Lower leg skin (tissue), 4 donors: ENCODE measurements around the gene TNS3. TPM values are rescaled to one million over a fixed set of nuclear protein-coding genes. Genes with fewer than 3 reads are reported as not detected.

Experiments
- DNase-seq, 2 donors: peaks; one replicate each; pipeline ENCODE4 v3.0.0-alpha.2; 2019; ENCODE audit warnings: low spot score in 2 of 2
- H3K4me3 ChIP-seq: fragments of 200-600 bp; sonication (generic); 2 replicates; pipeline ENCODE4 v1.5.1; 2017; ENCODE audit warnings: mild to moderate bottlenecking, low read depth; ENCODE audit not compliant: poor library complexity, severe bottlenecking
- POLR2A ChIP-seq, 2 donors: fragments of 450-650 bp; IDR thresholded peaks; one replicate each; pipeline ENCODE4 v1.6.1; 2016 to 2017; ENCODE audit warnings: antibody characterized with exemption in 2 of 2, mild to moderate bottlenecking in 1 of 2, moderate library complexity in 1 of 2
- WGBS, 2 donors: methylation state at CpG; one replicate each; pipeline ENCODE4 v1.1.5; 2018; 5-methylcytosine and 5-hydroxymethylcytosine counted together
- intact Hi-C: fragments of 100-400 bp; cut with DNase I; formaldehyde crosslinking; loops from one replicate; pipeline ENCODE4 v1.15.0; 2023; ENCODE audit warnings: low total_unique reads
- total RNA-seq, 4 donors: library from RNA; depleted of rRNA; stranded (reverse); fragments of >200 nt; gene quantifications; one replicate each; pipeline ENCODE4 v1.1.0, GENCODE V29; 2016
- TF ChIP-seq, protein P1 (sequence below), 3 donors: fragments of 450-650 bp; IDR thresholded peaks; one replicate each; pipeline ENCODE4 v1.5.1; 2016; ENCODE audit warnings: antibody characterized with exemption in 3 of 3, mild to moderate bottlenecking in 3 of 3, moderate library complexity in 2 of 3

TNS3 gene
- total RNA-seq, 4 donors from 2014 or later: 19.5 to 33.9 (median 25.5) TPM

DNA sequence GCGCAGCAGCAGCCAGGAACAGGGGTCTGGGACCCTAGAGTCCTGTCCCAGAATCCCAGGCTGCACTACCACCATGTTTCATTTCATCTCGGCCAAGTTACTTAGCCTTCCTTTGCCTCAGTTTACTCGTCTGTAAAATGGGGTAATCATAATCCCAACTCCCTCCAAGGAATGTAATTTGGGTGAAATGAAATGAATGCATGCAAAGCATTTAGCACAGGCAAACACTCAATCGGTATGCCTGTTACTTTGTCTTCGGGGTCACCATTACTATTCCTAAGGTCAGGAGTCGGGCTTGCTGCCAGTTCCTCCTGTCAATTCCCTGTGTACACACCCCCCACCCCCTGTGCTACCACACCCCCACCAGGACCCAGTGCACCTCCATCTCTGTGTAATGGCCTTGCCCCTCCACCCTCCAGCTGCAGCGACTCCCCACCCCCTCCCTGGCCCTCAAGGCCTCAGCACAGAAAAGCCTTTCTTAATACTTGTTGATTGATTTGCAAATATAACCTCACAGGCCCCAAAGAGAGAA is 1.7 kb downstream of the TNS3 start:
- intact Hi-C loops: no loop called here
- no peak overlapping the region for H3K4me3 ChIP-seq
- WGBS, 2 donors: 50 to 62% methylated on average over 7 of the region's 7 CpGs

DNA sequence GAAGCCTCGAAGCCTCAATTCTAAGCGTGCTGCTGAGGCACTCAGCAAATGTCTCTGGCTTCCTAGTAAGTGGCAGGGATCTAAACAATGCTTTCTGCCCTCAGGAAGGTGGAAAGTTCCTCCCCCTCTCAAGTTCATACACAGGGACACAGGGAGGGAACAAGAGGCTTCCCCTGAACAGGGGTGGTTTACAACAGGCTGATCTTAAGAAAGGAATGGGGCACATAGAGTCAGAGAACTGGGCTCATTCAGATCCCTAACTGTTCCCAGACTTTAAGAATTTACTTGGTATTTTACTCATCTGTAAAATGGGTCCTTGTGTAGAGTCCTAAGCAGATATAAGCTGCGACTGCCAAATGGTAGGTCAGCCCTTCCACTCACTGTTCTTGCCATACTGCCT is 2.5 kb downstream of the TNS3 start:
- no peak for DNase-seq
- intact Hi-C loops: no loop called here
- TF ChIP-seq, protein P1, sequence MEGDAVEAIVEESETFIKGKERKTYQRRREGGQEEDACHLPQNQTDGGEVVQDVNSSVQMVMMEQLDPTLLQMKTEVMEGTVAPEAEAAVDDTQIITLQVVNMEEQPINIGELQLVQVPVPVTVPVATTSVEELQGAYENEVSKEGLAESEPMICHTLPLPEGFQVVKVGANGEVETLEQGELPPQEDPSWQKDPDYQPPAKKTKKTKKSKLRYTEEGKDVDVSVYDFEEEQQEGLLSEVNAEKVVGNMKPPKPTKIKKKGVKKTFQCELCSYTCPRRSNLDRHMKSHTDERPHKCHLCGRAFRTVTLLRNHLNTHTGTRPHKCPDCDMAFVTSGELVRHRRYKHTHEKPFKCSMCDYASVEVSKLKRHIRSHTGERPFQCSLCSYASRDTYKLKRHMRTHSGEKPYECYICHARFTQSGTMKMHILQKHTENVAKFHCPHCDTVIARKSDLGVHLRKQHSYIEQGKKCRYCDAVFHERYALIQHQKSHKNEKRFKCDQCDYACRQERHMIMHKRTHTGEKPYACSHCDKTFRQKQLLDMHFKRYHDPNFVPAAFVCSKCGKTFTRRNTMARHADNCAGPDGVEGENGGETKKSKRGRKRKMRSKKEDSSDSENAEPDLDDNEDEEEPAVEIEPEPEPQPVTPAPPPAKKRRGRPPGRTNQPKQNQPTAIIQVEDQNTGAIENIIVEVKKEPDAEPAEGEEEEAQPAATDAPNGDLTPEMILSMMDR (IDR thresholded peaks at IDR 0.05): no peak
- no peak for TF ChIP-seq POLR2A (IDR thresholded peaks at IDR 0.05)
- 71 to 87% methylated on average over 3 of the region's 3 CpGs for WGBS, 2 donors
- H3K4me3 ChIP-seq: no peak overlapping the region

More for the DNA sequence above, 1.7 kb downstream of the TNS3 start:
- TF ChIP-seq POLR2A (IDR thresholded peaks at IDR 0.05): no peak
- TF ChIP-seq, protein P1 (IDR thresholded peaks at IDR 0.05): no peak
- no peak for DNase-seq

DNA sequence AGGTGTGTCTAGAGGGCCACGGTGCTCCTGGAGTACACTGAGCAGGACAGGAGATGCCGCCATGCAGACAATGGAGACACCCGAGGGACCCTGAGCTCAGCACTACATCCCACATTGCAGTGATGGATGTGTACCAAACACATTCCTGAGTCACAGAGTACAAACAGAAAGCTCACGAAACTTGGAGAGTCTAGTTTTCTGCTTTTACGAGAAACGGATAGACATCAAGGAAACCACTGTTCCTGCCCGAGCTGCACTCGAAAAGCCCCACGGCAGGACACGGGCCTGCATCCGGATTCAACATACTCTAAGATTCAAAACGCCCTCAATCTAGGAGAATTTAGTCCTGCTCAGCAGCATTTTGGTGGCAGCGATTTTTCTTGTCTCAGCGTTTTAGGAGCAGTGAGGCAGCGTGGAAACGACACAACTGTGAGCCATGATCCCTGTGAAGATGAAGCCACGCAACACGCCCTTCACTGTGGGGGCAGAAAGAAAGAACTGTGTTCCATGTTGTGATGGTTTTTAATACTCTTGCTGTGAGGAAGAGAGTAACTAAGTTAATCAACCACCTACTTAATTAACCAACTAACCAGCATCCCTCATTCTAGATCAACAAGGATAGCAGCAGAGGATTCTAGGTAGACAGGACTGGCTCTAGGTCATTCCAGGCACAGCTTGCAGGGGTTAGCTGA is 3.2 kb downstream of the TNS3 start:
- intact Hi-C loops: no loop called here
- TF ChIP-seq, protein P1 (IDR thresholded peaks at IDR 0.05): no peak
- no peak for TF ChIP-seq POLR2A (IDR thresholded peaks at IDR 0.05)
- H3K4me3 ChIP-seq: no peak overlapping the region
- no peak for DNase-seq
- WGBS, 2 donors: 30 to 32% methylated on average over 18 of the region's 18 CpGs

DNA sequence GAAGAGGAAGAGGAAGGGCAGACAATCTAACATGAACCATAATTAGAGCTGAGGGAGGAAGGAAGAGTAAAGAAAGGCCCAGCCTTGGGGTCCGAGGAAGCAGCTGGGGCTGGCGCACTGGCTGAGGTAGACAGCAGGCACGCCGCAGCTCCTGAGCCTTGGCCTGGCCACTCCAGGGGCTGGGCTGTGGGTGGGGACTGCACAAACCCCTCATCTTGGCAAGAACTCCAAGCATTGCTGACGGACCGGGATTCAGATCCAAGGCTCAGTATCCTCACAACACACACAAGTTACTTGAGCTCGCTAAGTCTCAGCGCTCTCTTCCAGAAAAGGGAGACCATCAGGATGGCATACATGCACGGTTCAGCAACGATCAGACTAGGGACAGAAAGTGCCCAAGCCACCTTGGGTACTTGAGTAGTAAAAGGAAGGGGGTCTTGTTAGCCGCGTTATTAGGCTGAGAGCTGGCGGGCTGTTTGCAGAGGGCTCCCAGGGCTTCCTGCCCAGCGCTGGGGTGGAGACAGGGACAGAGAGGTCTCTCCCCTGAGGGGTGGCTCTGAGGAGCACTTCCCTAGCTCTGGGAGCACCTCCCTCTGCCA is 4.5 kb downstream of the TNS3 start:
- intact Hi-C loops: no loop called here
- WGBS, 2 donors: 45 to 49% methylated on average over 13 to 14 of the region's 14 CpGs
- TF ChIP-seq POLR2A (IDR thresholded peaks at IDR 0.05): no peak
- TF ChIP-seq, protein P1 (IDR thresholded peaks at IDR 0.05): no peak
- no peak for DNase-seq
- no peak overlapping the region for H3K4me3 ChIP-seq

DNA sequence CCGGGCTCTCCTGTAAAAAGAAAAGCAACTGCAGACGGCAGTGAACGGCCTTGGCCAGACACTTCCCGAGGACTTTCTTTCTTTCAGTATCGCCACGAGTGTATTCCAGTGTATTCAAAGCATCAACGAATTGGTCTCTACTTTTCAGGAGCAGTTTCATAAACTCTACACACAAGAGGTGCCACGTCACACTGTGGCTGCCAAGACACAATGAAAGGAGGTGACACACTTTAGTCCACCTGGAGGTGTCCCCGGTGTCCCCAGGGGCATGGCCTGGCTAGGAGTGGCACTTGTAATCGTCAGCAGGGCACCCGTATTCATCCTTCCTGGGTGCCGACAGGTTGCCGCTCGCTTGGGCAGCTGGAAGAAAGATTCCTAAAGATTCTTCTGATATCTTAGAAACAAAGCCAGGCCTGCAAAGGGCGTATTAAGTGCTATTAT is 5.0 kb downstream of the TNS3 start:
- DNase-seq: no peak
- WGBS, 2 donors: 23 to 26% methylated on average over 15 of the region's 15 CpGs
- intact Hi-C loops: no loop called here
- no peak overlapping the region for H3K4me3 ChIP-seq
- TF ChIP-seq, protein P1 (IDR thresholded peaks at IDR 0.05): no peak
- no peak for TF ChIP-seq POLR2A (IDR thresholded peaks at IDR 0.05)
